NCI-H146 treated with DMSO at 0.1 percent for 48 hours (cell line): Measurements from ENCODE around the gene LTBP1.

Source experiments
- DNase-seq: peaks from one replicate; lab custom pipeline; 2025; ENCODE audit not compliant: unreplicated experiment; lab: John Stamatoyannopoulos, UW

The LTBP1 gene

DNA sequence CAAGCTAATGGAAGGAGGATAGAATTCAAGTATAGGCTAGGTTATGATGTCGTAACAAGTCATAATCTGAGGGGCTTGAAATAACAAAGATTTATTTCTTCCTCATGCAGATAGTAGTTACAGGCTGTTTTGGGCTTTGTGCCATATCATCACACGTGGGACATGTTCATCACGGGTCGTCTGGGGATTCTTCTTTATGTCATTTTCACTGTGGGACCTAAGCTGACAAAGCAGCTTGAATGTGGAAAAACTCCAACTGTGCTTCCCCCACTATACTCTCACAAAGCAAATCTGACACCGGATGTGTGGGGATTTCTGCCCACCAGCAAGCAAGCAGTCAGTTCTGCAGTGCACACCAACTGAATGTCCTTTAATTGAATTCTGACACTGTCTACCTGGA, 124.8 kb downstream of the LTBP1 start:
- DNase-seq, result no peak

DNA sequence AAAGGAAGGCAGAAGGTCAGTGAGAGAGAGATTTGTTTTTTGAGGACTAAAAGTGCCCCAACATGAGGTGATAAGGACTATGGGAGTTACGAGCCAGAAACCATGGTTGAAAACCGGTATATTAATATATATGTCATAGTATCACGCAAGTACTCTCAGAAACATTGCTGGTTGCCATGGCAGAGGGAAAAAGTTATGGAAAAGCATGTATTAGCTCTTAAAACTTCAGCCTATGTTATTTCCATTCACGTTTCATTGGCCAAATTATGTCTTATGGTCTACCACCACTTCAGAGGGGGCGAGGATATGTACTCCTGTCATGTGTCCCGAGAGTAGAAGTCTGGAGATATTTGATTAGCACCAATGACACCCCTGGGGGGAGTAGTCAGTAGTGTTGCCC, 125.9 kb downstream of the LTBP1 start:
- no peak for DNase-seq

- DNase-seq, result no peak
Observed at GRCh38 chr2:33073018-33073417, 126.3 kb downstream of the LTBP1 start.

DNA sequence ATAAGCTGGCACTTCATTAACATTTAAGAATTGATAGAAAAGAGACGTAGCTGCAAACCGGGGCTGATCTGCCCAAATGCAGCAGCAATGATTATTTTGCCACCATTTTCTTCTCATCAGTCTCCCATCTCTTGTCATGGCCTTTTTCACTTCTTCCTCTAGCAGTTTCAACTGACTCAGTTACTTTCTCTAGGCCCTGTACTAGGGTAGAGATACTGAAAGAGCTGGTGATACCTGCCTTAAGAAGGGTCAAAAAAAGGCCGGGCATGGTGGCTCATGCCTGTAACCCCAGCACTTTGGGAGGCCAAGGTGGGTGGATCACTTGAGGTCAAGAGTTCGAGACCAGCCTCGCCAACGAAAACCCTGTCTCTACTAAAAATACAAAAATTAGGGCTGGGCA, 127.4 kb downstream of the LTBP1 start:
- DNase-seq, result no peak

DNA sequence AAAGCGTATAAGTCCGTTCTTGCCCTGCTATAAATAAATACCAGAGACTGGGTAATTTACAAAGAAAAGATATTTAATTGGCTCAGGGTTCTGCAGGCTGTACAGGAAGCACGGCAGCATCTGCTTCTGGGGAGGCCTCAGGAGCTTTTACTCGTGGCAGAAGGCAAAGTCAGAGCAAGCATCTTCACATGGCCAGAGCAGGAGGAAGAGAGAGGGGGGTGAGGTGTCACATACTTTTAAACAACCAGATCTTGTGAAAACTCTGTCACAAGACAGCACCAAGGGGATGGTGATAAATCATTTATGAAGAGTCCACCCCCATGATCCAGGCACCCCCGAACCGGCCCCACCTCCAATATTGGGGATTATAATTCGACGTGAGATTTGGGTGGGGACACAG, 130.6 kb downstream of the LTBP1 start:
- DNase-seq, result no peak

DNA sequence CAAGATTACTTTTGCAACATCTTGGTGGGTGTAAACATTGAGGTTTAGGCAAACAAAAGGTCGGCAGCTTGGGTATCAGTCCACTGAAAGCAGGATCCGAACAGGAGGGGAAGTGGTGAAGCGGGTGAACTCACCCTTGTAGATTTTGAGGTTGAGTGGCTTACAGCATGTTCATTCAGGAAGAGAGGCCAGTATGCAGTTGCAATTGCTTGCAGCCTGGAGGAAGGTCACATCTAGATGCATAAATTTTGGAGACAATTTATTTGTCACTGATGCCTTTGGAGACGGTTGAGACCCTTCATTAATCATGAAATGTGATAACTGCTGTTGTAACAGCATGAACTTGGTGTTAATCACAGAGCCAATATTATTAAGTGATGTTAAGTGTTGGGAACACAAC, 131.1 kb downstream of the LTBP1 start:
- DNase-seq, result no peak

- DNase-seq, result no peak
Observed at GRCh38 chr2:33081691-33082090, 134.9 kb downstream of the LTBP1 start.

- DNase-seq, result no peak
Observed at GRCh38 chr2:33083699-33084387, 137.1 kb downstream of the LTBP1 start.

GRCh38 chr2:33084433-33084832, 137.7 kb downstream of the LTBP1 start:
- DNase-seq, result no peak

DNA sequence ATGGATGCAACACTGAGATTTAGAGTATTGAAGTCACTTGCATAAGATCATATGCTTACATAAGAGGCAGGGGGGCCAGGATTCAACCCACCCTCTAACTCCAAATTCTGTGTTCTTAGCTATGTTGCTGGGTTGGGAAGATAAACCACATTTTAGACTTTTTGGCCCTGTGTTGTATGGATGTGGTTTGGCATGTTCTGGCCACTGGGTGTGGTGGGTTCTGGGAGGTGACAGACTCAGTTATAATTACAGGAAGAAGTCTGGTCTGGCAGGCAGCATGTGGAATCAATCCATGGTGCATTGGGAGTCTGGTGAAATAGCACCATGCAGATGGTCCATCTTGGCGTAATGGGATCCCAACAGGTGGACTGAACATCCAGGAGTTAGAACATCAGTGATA, 138.9 kb downstream of the LTBP1 start:
- no peak for DNase-seq

DNA sequence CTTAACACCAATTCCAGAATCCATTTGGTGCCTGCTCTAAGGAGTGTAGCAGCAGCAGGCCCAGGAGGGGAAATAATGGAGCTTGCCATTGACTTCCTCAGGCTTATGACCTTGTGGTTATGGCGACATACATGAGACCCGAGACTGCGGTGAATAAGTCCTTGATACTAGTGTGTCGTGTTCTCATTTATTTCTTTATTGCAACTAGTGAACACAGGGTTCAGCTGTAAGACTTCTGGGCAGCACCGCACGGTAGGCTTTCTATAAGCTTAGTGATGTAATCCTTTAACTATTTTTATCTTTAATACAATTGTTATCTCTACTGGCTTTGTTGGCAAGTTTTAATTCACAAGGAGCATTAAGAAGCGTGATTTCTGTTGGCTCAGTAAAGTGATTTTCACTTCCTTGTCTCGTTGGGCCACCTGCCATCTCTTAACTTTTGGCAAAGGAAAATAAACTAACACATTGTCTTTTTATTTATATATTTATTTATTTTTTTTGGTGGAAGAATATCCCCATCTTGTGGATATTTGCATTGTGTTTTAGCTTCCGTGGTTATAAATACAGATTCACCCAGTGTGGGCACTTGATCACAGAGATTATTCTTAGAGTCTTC, 139.8 kb downstream of the LTBP1 start:
- no peak for DNase-seq

- no peak for DNase-seq
Observed at GRCh38 chr2:33090553-33091134, 143.9 kb downstream of the LTBP1 start.

DNA sequence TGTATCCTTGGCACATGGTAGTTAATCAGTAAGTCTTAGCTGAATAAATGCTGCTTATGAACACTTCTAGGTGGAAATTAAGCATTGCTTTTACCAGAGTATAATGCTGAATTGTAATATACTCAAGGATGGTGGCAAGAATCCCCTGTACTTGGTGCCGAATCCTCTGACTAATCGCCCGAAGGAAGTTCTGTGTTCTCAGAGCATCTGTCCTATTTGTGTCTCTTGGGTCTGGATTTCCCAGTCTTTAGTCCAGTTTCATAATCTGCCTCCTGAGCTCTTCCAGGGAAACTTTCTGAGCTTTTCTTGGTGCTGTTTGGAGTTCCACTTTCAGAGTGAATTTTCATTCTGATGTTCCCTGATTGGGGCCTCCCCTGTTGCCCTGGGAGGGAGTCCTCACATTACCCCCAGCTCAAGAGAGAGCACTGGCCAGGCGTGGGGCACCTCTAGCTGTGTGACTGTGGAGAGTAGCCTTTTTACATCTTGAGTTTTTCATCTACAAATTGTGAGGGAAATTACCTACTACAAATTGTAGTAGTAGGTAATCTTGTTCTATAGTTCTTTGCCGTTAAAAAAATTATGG, 144.9 kb downstream of the LTBP1 start:
- DNase-seq, result no peak

GRCh38 chr2:33093283-33093993, 146.7 kb downstream of the LTBP1 start:
- no peak for DNase-seq

- no peak for DNase-seq
Observed at GRCh38 chr2:33094303-33094702, 147.6 kb downstream of the LTBP1 start.

DNA sequence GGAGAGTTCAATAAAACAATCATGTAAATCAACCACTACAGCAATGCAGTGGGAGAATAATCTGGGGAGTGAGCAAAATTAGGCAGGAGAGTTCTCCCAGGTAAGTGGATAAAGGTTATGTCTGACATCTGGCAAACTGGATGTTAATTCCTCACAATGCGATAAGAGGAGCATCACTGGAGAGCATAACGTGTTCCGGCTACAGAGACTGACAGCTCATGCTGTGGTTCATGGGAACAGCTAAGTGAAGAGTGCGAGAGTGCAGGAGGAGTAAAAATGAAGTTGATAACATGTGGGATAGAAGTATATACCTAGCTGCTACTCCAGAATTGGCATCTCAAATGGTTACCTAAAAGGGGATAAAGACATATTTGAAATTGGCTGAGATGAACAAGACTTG, 153.2 kb downstream of the LTBP1 start:
- no peak for DNase-seq

DNA sequence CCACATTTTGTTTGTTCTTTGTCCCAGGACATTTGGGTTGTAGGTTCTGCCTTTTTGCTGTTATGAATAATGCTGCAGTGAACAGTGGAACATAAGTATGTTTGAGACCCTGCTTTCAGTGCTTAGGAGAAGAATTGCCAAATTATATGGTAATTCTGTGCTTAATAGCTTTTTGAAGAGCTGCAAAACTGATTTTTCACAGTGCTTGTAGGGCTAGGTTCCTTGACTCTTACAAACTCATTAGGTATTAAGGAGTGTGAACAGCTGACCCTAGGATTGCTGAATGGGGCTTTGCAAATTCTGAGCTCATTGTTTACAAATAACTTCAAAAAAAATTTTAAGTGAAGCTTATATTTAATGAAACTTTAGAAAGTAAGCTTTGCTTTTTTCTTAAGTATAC, 154.2 kb downstream of the LTBP1 start:
- no peak for DNase-seq

DNA sequence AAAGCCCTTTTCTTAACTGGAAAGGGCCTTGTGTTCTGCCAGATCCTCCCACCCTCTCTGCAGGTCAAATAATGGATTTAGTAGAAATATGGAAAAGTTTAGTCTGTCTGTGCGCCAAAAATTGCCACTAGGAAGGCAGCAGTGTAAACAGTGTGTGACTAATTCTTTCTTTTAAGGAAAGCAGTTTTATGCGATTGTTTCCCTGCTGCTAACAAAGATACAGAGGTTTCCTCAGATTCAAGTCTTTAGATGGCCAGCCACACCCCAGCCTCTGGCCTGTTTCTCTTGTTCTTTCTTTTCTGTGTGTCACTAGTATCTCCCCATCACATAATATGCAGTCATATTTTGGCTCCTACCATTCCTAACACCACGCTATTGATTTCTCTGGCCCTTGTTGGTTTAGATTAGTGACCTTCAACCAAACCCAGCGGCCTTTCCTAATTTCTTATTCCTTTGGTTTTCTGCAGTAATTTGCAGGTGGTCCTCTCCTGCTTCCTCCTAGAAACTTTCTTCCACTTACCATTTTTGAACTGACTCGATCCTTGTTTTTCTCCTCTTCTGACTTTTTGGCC, 157.4 kb downstream of the LTBP1 start:
- no peak for DNase-seq

GRCh38 chr2:33104726-33105125, 158.0 kb downstream of the LTBP1 start:
- DNase-seq, result no peak

DNA sequence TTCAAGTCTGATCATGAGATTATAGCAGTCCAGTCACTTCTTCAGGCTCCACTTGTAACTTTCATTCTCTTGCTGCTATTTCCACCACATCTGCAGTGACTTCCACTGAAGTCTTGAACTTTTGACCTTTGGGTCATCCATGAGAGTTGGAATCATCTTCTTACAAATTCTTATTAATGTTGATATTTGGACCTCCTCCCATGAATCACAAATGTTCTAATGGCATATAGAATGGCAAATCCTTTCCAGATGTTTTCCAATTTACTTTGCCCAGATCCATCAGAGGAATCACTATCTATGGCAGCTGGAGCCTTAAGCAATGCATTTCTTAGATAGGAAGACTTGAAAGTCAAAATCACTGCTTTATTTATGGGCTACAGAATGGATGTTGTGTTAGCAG, 159.4 kb downstream of the LTBP1 start:
- DNase-seq, result no peak

DNA sequence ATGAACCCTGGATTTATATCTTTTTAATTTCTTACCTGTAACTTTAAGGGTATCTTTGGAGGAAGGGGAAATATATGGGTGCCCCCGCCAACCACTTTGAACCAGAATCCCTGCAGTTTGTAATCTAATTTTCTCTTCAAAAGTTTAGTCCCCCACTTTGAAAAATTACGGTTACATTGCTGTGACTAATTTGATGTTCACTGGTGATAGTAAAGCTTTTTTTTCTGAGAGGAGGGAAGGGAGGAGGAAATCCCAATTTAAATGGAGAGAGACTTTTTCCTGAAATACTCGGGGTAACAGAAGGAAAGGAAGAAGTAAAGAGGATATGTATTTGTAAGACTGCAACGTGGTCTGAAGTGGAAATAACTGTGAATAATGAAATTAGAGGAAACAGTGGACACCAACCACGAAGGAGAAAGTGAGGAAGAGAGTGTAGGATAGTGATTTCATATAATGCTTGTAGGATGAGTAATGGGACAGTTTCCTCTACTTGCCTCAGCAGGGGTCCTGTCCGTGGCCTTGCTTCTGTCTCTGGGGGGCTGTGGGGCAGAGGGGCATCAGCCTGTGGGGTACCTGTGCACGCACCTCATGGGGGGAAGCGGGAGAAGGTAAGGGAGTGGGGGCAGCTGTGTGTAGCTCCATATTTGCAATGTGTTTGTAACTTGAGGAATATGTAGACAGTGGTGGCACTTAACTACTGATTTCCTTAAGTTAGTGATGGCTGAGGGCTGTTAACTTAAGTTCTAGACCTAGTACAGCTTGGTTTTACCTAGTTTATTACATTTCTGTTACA, 161.1 kb downstream of the LTBP1 start:
- DNase-seq, result no peak
